Mammary epithelial cell (primary cell): ENCODE results near the gene ZNF366.

Experiments used
- EZH2 ChIP-seq: IDR thresholded peaks from 2 replicates; pipeline ENCODE4 v1.6.1; 2012; ENCODE audit warnings: low read length, inconsistent platforms, borderline replicate concordance
- TF ChIP-seq, protein P1 (sequence below), 2 donors: IDR thresholded peaks in 1 of 2; conservative IDR thresholded peaks in 1 of 2; 2 replicates each; pipeline ENCODE4 v1.5.1; 2011 to 2012; ENCODE audit warnings: inconsistent platforms in 2 of 2, low read length in 2 of 2, mild to moderate bottlenecking in 2 of 2, control low read depth in 1 of 2, low read depth in 1 of 2; ENCODE audit not compliant: insufficient read depth in 1 of 2; ENCODE audit errors: extremely low read depth in 1 of 2

DNA sequence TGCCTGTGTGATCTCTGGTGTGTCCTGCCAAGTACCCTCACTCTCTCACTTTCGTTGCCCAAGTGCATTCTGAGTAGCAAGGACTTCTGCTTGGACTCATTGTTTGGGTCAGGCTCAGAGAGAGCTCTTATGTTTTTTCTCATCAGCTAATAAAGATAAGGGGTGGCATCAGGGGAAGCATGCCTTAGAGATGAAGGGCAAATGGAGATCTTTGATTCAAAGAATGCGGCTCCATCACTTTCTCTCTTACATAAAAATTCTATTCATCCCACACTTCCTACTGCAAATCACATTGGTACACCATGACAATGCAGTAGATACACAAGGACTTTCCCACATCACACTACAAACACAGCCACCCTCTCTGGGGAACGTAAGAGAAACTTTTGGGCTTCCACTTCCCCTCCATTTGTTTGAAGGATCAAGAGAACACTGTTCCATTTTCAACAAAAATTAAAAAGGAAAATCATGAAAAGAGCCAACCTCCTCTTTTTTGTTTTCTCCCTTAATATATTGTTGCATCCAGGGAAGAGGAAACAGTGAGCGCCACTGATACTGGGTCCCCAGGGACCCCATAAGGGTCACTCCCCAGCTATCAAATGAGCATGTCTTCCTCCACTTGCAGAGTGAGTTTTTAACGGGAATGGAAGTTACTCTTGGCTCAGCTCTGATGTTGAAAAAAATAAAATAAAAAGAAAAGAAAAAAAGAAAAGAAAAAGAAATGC lies 73.0 kb downstream of the ZNF366 start:
- TF ChIP-seq, protein P1, sequence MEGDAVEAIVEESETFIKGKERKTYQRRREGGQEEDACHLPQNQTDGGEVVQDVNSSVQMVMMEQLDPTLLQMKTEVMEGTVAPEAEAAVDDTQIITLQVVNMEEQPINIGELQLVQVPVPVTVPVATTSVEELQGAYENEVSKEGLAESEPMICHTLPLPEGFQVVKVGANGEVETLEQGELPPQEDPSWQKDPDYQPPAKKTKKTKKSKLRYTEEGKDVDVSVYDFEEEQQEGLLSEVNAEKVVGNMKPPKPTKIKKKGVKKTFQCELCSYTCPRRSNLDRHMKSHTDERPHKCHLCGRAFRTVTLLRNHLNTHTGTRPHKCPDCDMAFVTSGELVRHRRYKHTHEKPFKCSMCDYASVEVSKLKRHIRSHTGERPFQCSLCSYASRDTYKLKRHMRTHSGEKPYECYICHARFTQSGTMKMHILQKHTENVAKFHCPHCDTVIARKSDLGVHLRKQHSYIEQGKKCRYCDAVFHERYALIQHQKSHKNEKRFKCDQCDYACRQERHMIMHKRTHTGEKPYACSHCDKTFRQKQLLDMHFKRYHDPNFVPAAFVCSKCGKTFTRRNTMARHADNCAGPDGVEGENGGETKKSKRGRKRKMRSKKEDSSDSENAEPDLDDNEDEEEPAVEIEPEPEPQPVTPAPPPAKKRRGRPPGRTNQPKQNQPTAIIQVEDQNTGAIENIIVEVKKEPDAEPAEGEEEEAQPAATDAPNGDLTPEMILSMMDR (conservative IDR thresholded peaks at IDR 0.05 in 1 of 2, IDR thresholded peaks at IDR 0.05 in 1 of 2; ENCODE audit: extremely low read depth in 1 of 2, insufficient read depth in 1 of 2, low read depth in 1 of 2, low read length in 2 of 2), result no peak
- no peak for TF ChIP-seq EZH2
